ENCODE results near the gene SCGB1D1. TPM values are rescaled to one million over a fixed set of nuclear protein-coding genes. Genes with fewer than 3 reads are reported as not detected.

Gene SCGB1D1
- total RNA-seq, 2 donors from 2014 or later = not detected

GRCh38 chr11:62208785-62209144 lies 18.7 kb downstream of the SCGB1D1 start:
- Mint-ChIP-seq H3K27me3 (ENCODE audit: low read depth) (peaks cover 11% of the 10 kb centered on the region), H3K36me3 (ENCODE audit: insufficient read depth in 2 of 2) (no peaks in the 10 kb centered on the region), H3K4me3 (no peak overlapping the region), H3K4me1 (ENCODE audit: low read depth) (no peaks in the 10 kb centered on the region), H3K9me3 (no peaks in the 10 kb centered on the region), H3K27ac (no peak overlapping the region)
- DNase-seq (no peak), ATAC-seq (replicated peaks in 1 of 2) (no peak)

GRCh38 chr11:62217191-62217748 lies 27.3 kb downstream of the SCGB1D1 start:
- ATAC-seq (replicated peaks in 1 of 2) (no peak), DNase-seq (peak in 1 of 2 donors; percentile 5)
- H3K4me1 Mint-ChIP-seq (ENCODE audit: low read depth) = no peaks in the 10 kb centered on the region
- H3K27ac Mint-ChIP-seq = no peak overlapping the region
- peaks cover 2 to 9% of the 10 kb centered on the region in 2 donors for H3K9me3 Mint-ChIP-seq
- no peaks in the 10 kb centered on the region for H3K27me3 Mint-ChIP-seq (ENCODE audit: low read depth)
- H3K36me3 Mint-ChIP-seq (ENCODE audit: insufficient read depth in 2 of 2) = peaks cover 3 to 4% of the 10 kb centered on the region in 2 donors
- H3K4me3 Mint-ChIP-seq = no peak overlapping the region

DNA sequence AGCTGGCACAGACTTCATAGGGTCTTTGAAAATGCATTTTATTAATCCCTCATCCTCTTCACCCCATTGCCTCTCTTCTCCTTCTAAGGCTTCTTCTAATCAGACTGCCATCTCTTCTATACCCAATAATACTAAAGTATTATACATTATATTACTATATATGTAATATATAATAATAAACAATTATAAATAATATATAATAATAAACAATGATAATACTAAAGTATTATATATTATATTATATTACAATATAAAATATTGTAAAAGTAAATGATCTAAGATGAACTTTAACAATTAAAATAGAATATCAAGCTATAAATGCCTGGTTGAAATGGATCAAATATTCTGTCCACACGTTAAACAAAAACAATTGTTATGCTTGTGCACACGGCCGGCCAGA lies 31.5 kb downstream of the SCGB1D1 start:
- H3K27ac Mint-ChIP-seq = no peak overlapping the region
- ATAC-seq (replicated peaks in 1 of 2) (no peak), DNase-seq (no peak)
- peaks cover 19 to 20% of the 10 kb centered on the region in 2 donors for H3K9me3 Mint-ChIP-seq
- no peaks in the 10 kb centered on the region for H3K27me3 Mint-ChIP-seq (ENCODE audit: low read depth)
- H3K4me1 Mint-ChIP-seq (ENCODE audit: low read depth) = no peaks in the 10 kb centered on the region
- peaks cover 12 to 17% of the 10 kb centered on the region in 2 donors for H3K36me3 Mint-ChIP-seq (ENCODE audit: insufficient read depth in 2 of 2)
- no peak overlapping the region for H3K4me3 Mint-ChIP-seq

- Mint-ChIP-seq H3K27ac (no peak overlapping the region), H3K9me3 (peaks cover 19 to 20% of the 10 kb centered on the region in 2 donors), H3K4me3 (no peak overlapping the region), H3K27me3 (ENCODE audit: low read depth) (no peaks in the 10 kb centered on the region), H3K36me3 (ENCODE audit: insufficient read depth in 2 of 2) (peaks cover 12 to 17% of the 10 kb centered on the region in 2 donors), H3K4me1 (ENCODE audit: low read depth) (no peaks in the 10 kb centered on the region)
- no peak for ATAC-seq (replicated peaks in 1 of 2)
- DNase-seq = no peak
These were observed 33.1 kb downstream of the SCGB1D1 start for GRCh38 chr11:62223095-62223494.

DNA sequence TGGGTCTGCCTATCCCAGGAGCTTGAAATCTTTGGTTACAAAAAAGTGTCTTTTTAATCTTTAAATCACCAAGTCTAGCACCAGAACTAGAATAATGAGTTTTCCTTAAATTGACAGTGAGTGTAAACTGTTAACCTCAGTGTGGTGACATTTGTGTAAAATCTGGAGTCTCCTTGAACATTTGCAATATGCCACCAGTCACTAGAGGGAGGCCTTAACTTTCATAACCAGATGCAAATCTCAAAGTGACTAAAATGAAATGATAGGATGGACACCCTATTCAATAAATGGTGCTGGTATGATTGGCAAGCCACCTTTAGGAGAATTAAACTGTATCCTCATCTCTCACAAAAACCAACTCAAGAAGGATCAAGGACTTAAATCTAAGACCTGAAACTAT lies 43.7 kb downstream of the SCGB1D1 start:
- ATAC-seq (replicated peaks in 1 of 2) (no peak), DNase-seq (no peak)
- Mint-ChIP-seq H3K27me3 (ENCODE audit: low read depth) (peaks cover 40% of the 10 kb centered on the region), H3K27ac (no peak overlapping the region), H3K36me3 (ENCODE audit: insufficient read depth in 2 of 2) (no peaks in the 10 kb centered on the region), H3K4me1 (ENCODE audit: low read depth) (no peaks in the 10 kb centered on the region), H3K9me3 (no peaks in the 10 kb centered on the region), H3K4me3 (no peak overlapping the region)

GRCh38 chr11:62236187-62236586 lies 46.2 kb downstream of the SCGB1D1 start:
- no peak overlapping the region for H3K4me3 Mint-ChIP-seq
- no peak overlapping the region for H3K27ac Mint-ChIP-seq
- no peaks in the 10 kb centered on the region for H3K36me3 Mint-ChIP-seq (ENCODE audit: insufficient read depth in 2 of 2)
- ATAC-seq (replicated peaks in 1 of 2) (no peak), DNase-seq (no peak)
- peaks cover 48% of the 10 kb centered on the region for H3K27me3 Mint-ChIP-seq (ENCODE audit: low read depth)
- no peaks in the 10 kb centered on the region for H3K4me1 Mint-ChIP-seq (ENCODE audit: low read depth)
- no peaks in the 10 kb centered on the region for H3K9me3 Mint-ChIP-seq

- Mint-ChIP-seq H3K36me3 (ENCODE audit: insufficient read depth in 2 of 2) (no peaks in the 10 kb centered on the region), H3K9me3 (no peaks in the 10 kb centered on the region), H3K27me3 (ENCODE audit: low read depth) (peaks cover 47% of the 10 kb centered on the region), H3K4me1 (ENCODE audit: low read depth) (no peaks in the 10 kb centered on the region), H3K27ac (no peak overlapping the region), H3K4me3 (no peak overlapping the region)
- ATAC-seq (replicated peaks in 1 of 2) (no peak), DNase-seq (no peak)
These were observed 47.5 kb downstream of the SCGB1D1 start for GRCh38 chr11:62237499-62237898.

GRCh38 chr11:62238151-62238550 lies 48.1 kb downstream of the SCGB1D1 start:
- Mint-ChIP-seq H3K27me3 (ENCODE audit: low read depth) (peaks cover 44% of the 10 kb centered on the region), H3K27ac (no peak overlapping the region), H3K36me3 (ENCODE audit: insufficient read depth in 2 of 2) (no peaks in the 10 kb centered on the region), H3K4me1 (ENCODE audit: low read depth) (no peaks in the 10 kb centered on the region), H3K9me3 (no peaks in the 10 kb centered on the region), H3K4me3 (no peak overlapping the region)
- ATAC-seq (replicated peaks in 1 of 2) (no peak), DNase-seq (no peak)

GRCh38 chr11:62241095-62241494 lies 51.1 kb downstream of the SCGB1D1 start:
- H3K4me1 Mint-ChIP-seq (ENCODE audit: low read depth) = no peaks in the 10 kb centered on the region
- ATAC-seq (replicated peaks in 1 of 2) = no peak
- peaks cover 38% of the 10 kb centered on the region for H3K27me3 Mint-ChIP-seq (ENCODE audit: low read depth)
- DNase-seq = no peak
- no peaks in the 10 kb centered on the region for H3K9me3 Mint-ChIP-seq
- no peak overlapping the region for H3K27ac Mint-ChIP-seq
- H3K36me3 Mint-ChIP-seq (ENCODE audit: insufficient read depth in 2 of 2) = no peaks in the 10 kb centered on the region
- no peak overlapping the region for H3K4me3 Mint-ChIP-seq

- Mint-ChIP-seq H3K4me3 (no peak within 1 kb of the TSS), H3K36me3 (ENCODE audit: insufficient read depth in 2 of 2) (no peaks in the 10 kb centered on the region), H3K9me3 (no peaks in the 10 kb centered on the region), H3K4me1 (ENCODE audit: low read depth) (no peaks in the 10 kb centered on the region), H3K27me3 (ENCODE audit: low read depth) (peaks cover 47% of the 10 kb centered on the region), H3K27ac (no peak within 1 kb of the TSS)
- DNase-seq (no peak), ATAC-seq (replicated peaks in 1 of 2) (no peak)
These were observed 52.0 kb downstream of the SCGB1D1 start, which contains the start of gene SCGB1D2 for GRCh38 chr11:62242021-62242420. SCGB1D2 (plus strand) TSS chr11:62242239; CDS start chr11:62242308, 69 bp downstream.

Other genes with a start within 250 kb of the SCGB1D1 start
- gene BEST1, start 239.9 kb upstream of the SCGB1D1 start, total RNA-seq = 1 to 10 TPM; 1.9 to 4.1 TPM
- 1,000 to 10,000 TPM; 1,135 to 1,244 TPM for gene FTH1, start 222.6 kb upstream of the SCGB1D1 start, total RNA-seq
- gene INCENP, start 66.2 kb upstream of the SCGB1D1 start, total RNA-seq = 100 to 1,000 TPM; 129 to 161 TPM
- not detected for gene SCGB2A1, start 18.5 kb downstream of the SCGB1D1 start, total RNA-seq
- not detected for gene SCGB1D2, start 52.0 kb downstream of the SCGB1D1 start, total RNA-seq
- not detected for gene SCGB2A2, start 79.9 kb downstream of the SCGB1D1 start, total RNA-seq
- gene SCGB1D4, start 108.9 kb downstream of the SCGB1D1 start, total RNA-seq = not detected
- 1 to 10 TPM; 5.1 to 8.8 TPM for gene ASRGL1, start 147.2 kb downstream of the SCGB1D1 start, total RNA-seq
- gene SCGB1A1, start 228.8 kb downstream of the SCGB1D1 start, total RNA-seq = not detected

Measured in activated T-cell treated with anti-CD3 and anti-CD28 coated beads, Interleukin-2, amount 50 U/mL, for 72 hours (primary cell).